PC-9 (cell line): ENCODE results near the gene IRF5. TPM values are rescaled to one million over a fixed set of nuclear protein-coding genes. Genes with fewer than 3 reads are reported as not detected.

Experiments used
- BruUV-seq: library from RNA; stranded (reverse); fragments of 400-500 nt; replicated peaks from 2 replicates; lab custom pipeline; 2021; lab: Mats Ljungman, UMichigan
- CTCF ChIA-PET: fragments of 300-600 bp; sonication (Branson Sonifier 250); formaldehyde crosslinking; loops from one replicate; lab custom pipeline; 2022; ENCODE audit warnings: antibody characterized with exemption; lab: Charles Lee
- POLR2A ChIA-PET: fragments of 300-600 bp; sonication (Branson Sonifier 250); formaldehyde crosslinking; loops from one replicate; lab custom pipeline; 2022; ENCODE audit warnings: antibody characterized with exemption; ENCODE audit not compliant: unreplicated experiment; lab: Charles Lee
- DNase-seq, 2 experiments: peaks; one replicate each; pipeline versions ENCODE4 v3.0.0 to v3.0.0-alpha.2; 2015 to 2022; ENCODE audit warnings: mixed read lengths in 1 of 2
- H2AFZ ChIP-seq: fragments of 200-600 bp; sonication (generic); 2 replicates; pipeline ENCODE4 v1.8.1; 2017; ENCODE audit warnings: antibody characterized with exemption
- H3F3A ChIP-seq: fragments of 200-600 bp; sonication (generic); 2 replicates; pipeline ENCODE4 v1.8.1; 2017; ENCODE audit warnings: antibody characterized with exemption, mild to moderate bottlenecking, low read depth; ENCODE audit not compliant: insufficient read depth
- H3K27ac ChIP-seq: fragments of 200-600 bp; sonication (generic); 2 replicates; pipeline ENCODE4 v1.6.1; 2016; ENCODE audit warnings: mixed run types
- H3K27me3 ChIP-seq: fragments of 200-600 bp; sonication (generic); 2 replicates; pipeline ENCODE4 v1.6.1; 2016; ENCODE audit warnings: low read depth, mixed run types; ENCODE audit not compliant: insufficient read depth
- H3K36me3 ChIP-seq: fragments of 200-600 bp; sonication (generic); 2 replicates; pipeline ENCODE4 v1.6.1; 2016; ENCODE audit warnings: low read depth, mixed run types
- H3K4me1 ChIP-seq: fragments of 200-600 bp; sonication (generic); replicated peaks from 2 replicates; pipeline ENCODE4 v1.6.1; 2016; ENCODE audit warnings: mixed run types; ENCODE audit not compliant: insufficient read depth
- H3K4me2 ChIP-seq: fragments of 200-600 bp; sonication (generic); 2 replicates; pipeline ENCODE4 v1.6.1; 2017; ENCODE audit warnings: mixed run types
- H3K4me3 ChIP-seq: fragments of 200-600 bp; sonication (generic); 2 replicates; pipeline ENCODE4 v1.6.1; 2016; ENCODE audit warnings: mixed run types
- H3K79me2 ChIP-seq: fragments of 200-600 bp; sonication (generic); 2 replicates; pipeline ENCODE4 v1.6.1; 2017; ENCODE audit warnings: low read depth, mixed run types
- H3K9me2 ChIP-seq: fragments of 200-600 bp; sonication (generic); 2 replicates; pipeline ENCODE4 v1.8.1; 2017; ENCODE audit warnings: mild to moderate bottlenecking; ENCODE audit not compliant: insufficient read depth
- H3K9me3 ChIP-seq: fragments of 200-600 bp; sonication (generic); 2 replicates; pipeline ENCODE4 v1.8.1; 2016; ENCODE audit warnings: low read depth; ENCODE audit not compliant: insufficient read depth
- H4K20me1 ChIP-seq: fragments of 200-600 bp; sonication (generic); 2 replicates; pipeline ENCODE4 v1.8.1; 2017; ENCODE audit not compliant: insufficient read depth
- EZH2 ChIP-seq: fragments of 200-600 bp; sonication (generic); IDR thresholded peaks from 2 replicates; pipeline ENCODE4 v1.8.0; 2017; ENCODE audit warnings: antibody characterized with exemption, low read depth
- intact Hi-C: fragments of 100-400 bp; cut with micrococcal nuclease; formaldehyde crosslinking; loops from one replicate; pipeline ENCODE4 v1.10.0; 2022; ENCODE audit not compliant: unreplicated experiment
- total RNA-seq: library from RNA; stranded (reverse); gene quantifications from 2 replicates; pipeline ENCODE4 v1.2.3, GENCODE V29; 2021
- TF ChIP-seq, protein P1 (sequence below): fragments of 200-600 bp; sonication (generic); conservative IDR thresholded peaks from 2 replicates; pipeline ENCODE4 v1.6.1; 2017; ENCODE audit warnings: mixed run types, antibody characterized with exemption, mild to moderate bottlenecking, moderate library complexity

IRF5 gene
- total RNA-seq, 1 experiment from 2014 or later, result 3.4 TPM

DNA sequence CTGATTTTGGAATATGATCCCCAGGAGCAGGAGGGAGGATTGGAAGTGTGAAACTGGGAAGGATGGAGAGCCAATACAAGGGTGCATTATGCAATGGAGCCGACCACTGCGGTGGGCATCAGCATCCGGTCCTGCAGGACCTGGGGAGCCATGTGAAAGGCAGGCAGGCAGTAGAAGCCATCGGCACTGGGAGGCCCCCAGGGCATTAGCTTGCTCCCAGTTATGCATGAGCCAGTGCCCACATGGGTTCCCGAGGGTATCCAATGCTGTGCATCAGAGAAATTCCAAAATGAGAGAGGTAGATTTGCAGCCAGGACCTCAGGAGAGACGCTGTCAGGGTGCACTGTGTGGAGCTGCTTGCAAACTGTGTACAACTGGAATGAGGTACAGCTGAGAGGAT lies 18.5 kb upstream of the IRF5 start:
- CTCF ChIA-PET, result no interaction called here
- H3K27me3 ChIP-seq, result peaks cover 24% of the 10 kb centered on the region

DNA sequence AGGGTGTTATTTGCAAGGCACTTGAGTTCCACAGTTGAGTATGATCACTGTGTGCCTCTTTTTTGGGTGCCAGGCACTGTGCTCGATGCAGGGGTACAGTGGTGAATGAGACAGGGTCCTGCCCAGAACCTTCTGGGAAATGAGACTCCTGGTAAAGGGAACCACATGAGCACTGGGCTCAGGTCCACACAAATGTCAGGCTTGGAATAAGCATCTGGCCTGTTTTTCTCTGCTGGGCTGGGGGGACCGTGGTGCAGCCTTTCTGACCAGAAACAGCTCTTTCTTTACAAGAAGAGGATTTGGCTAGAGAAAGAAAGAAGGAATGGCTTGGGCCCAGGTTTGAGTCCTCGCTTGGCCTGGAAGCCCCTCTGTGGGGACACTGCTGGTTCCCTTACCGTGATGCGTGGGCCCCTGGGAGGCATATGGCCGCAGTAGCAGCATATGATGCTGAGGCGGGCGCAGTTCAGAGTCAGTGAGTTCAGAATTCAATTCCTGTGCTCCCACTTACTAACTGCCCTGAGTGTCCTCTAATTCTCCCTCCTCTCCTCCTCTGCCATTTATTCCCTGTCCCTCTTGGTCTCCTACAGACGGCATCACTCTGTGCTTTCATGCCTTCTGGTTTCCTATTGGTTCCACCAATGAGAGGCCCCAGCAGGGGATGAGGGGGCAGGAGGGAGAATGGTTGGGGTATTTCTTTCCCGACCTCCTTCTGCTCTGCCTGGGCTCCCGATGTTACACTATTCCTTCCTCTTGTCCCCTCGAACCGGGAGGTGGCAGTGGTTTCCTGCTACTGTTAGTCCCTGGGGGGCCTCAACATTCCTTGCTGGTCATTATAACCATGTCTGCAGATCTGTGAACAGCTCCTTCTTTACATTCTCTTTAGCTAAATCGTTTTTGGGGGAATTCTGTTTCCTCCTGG lies 17.6 kb upstream of the IRF5 start:
- H3K36me3 ChIP-seq, result no peaks in the 10 kb centered on the region
- H3K79me2 ChIP-seq, result no peaks in the 10 kb centered on the region
- no peak for TF ChIP-seq EZH2
- TF ChIP-seq, protein P1, sequence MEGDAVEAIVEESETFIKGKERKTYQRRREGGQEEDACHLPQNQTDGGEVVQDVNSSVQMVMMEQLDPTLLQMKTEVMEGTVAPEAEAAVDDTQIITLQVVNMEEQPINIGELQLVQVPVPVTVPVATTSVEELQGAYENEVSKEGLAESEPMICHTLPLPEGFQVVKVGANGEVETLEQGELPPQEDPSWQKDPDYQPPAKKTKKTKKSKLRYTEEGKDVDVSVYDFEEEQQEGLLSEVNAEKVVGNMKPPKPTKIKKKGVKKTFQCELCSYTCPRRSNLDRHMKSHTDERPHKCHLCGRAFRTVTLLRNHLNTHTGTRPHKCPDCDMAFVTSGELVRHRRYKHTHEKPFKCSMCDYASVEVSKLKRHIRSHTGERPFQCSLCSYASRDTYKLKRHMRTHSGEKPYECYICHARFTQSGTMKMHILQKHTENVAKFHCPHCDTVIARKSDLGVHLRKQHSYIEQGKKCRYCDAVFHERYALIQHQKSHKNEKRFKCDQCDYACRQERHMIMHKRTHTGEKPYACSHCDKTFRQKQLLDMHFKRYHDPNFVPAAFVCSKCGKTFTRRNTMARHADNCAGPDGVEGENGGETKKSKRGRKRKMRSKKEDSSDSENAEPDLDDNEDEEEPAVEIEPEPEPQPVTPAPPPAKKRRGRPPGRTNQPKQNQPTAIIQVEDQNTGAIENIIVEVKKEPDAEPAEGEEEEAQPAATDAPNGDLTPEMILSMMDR, result no peak
- no peak overlapping the region for H2AFZ ChIP-seq
- no peaks in the 10 kb centered on the region for H3K9me3 ChIP-seq
- H3K4me1 ChIP-seq, result peaks cover 5% of the 10 kb centered on the region
- H3K27me3 ChIP-seq, result peaks cover 19% of the 10 kb centered on the region
- no peaks in the 10 kb centered on the region for H4K20me1 ChIP-seq
- ChIA-PET POLR2A (interaction anchor here (0.6 kb wide), 1 partner anchor 49 kb away, joined by 4 read pairs; no protein-coding TSS in a partner anchor), CTCF (no interaction called here)
- no TSS peak for BruUV-seq
- H3K9me2 ChIP-seq, result no peaks in the 10 kb centered on the region
- H3K27ac ChIP-seq, result no peak overlapping the region
- no peak for DNase-seq
- intact Hi-C loops, result no loop called here
- H3F3A ChIP-seq, result no peaks in the 10 kb centered on the region
- no peak overlapping the region for H3K4me2 ChIP-seq
- no peak overlapping the region for H3K4me3 ChIP-seq

More for the DNA sequence above, 18.5 kb upstream of the IRF5 start:
- no peak for TF ChIP-seq EZH2
- TF ChIP-seq, protein P1, result no peak
- intact Hi-C loops, result no loop called here
- Histone ChIP-seq H3K79me2 (no peaks in the 10 kb centered on the region), H3K4me2 (no peak overlapping the region), H3F3A (no peaks in the 10 kb centered on the region), H3K4me3 (no peak overlapping the region), H3K36me3 (no peaks in the 10 kb centered on the region), H3K9me3 (no peaks in the 10 kb centered on the region), H2AFZ (no peak overlapping the region), H3K4me1 (peaks cover 5% of the 10 kb centered on the region), H3K27ac (no peak overlapping the region), H4K20me1 (no peaks in the 10 kb centered on the region), H3K9me2 (no peaks in the 10 kb centered on the region)
- POLR2A ChIA-PET, result interaction anchor here (0.6 kb wide), 2 partner anchors 50 to 1059 kb away, joined by 3 to 4 read pairs; no protein-coding TSS in a partner anchor
- no peak for DNase-seq
- BruUV-seq, result no TSS peak

DNA sequence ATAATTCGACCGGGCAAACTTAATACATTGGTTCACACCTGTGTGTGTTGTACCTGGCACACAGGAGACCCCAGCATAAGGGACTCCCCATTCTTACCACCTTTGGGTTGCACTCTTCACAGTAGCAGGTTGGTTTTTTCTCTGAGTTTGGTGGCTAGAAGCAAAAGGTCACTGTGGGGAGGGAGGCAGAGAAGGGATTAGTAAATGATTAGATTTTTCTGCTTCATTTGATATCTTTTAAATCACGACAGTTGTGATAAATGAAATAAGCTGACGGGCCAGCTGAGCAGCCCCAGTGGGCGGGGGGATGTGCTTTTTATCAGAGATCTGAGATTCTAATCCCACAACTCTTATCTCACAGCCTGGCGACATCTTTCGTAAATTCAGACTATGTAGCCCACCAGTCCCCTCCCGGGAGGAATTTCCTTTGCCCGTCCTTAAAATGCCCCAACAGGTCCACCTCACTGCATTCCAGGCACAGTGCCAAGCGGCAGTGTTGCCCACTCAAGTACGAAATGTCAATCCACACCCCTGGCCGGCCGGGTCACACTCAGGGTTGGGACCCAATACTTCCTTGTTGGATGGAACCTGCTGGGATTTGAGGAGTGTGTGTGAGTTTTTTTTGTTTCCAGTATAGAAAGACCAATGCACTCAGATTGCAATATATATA lies 16.7 kb upstream of the IRF5 start:
- H3K4me1 ChIP-seq, result peaks cover 5% of the 10 kb centered on the region
- intact Hi-C loops, result no loop called here
- peak in 1 of 2 experiments; percentile 23 for DNase-seq
- no peaks in the 10 kb centered on the region for H3K36me3 ChIP-seq
- H3F3A ChIP-seq, result no peaks in the 10 kb centered on the region
- no peaks in the 10 kb centered on the region for H3K9me3 ChIP-seq
- peak overlapping the region; percentile 42 for H3K4me2 ChIP-seq
- CTCF ChIA-PET, result no interaction called here
- no peak overlapping the region for H3K4me3 ChIP-seq
- H4K20me1 ChIP-seq, result no peaks in the 10 kb centered on the region
- peaks cover 19% of the 10 kb centered on the region for H3K27me3 ChIP-seq
- POLR2A ChIA-PET, result no interaction called here
- H2AFZ ChIP-seq, result no peak overlapping the region
- H3K9me2 ChIP-seq, result no peaks in the 10 kb centered on the region
- no TSS peak for BruUV-seq
- H3K79me2 ChIP-seq, result no peaks in the 10 kb centered on the region
- TF ChIP-seq, protein P1, result no peak
- no peak for TF ChIP-seq EZH2
- H3K27ac ChIP-seq, result no peak overlapping the region
